ENCODE measurements around the gene RAET1G.

DNA sequence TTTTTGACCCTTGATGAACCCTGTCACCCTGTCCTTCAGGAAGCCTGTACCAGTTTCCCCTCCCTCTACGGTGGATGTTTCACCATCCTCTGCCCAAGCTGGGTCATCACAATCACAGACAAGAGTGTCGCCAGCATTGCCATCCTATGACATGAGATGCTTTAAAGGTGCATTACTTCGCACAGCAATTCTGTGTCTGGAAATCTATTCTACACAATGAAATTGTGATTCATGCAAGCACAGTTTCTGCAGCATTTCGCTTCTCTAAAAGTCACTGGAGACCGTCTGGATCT is 16.4 kb upstream of the RAET1G start:
- TF ChIP-seq, protein P1, sequence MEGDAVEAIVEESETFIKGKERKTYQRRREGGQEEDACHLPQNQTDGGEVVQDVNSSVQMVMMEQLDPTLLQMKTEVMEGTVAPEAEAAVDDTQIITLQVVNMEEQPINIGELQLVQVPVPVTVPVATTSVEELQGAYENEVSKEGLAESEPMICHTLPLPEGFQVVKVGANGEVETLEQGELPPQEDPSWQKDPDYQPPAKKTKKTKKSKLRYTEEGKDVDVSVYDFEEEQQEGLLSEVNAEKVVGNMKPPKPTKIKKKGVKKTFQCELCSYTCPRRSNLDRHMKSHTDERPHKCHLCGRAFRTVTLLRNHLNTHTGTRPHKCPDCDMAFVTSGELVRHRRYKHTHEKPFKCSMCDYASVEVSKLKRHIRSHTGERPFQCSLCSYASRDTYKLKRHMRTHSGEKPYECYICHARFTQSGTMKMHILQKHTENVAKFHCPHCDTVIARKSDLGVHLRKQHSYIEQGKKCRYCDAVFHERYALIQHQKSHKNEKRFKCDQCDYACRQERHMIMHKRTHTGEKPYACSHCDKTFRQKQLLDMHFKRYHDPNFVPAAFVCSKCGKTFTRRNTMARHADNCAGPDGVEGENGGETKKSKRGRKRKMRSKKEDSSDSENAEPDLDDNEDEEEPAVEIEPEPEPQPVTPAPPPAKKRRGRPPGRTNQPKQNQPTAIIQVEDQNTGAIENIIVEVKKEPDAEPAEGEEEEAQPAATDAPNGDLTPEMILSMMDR (IDR thresholded peaks at IDR 0.05; ENCODE audit: low read length) = no peak
- no peak for TF ChIP-seq EZH2 (optimal IDR thresholded peaks at IDR 0.05; ENCODE audit: low read depth, low read length)
- no peak for TF ChIP-seq EZH2phosphoT487 (IDR thresholded peaks at IDR 0.05; ENCODE audit: low read length)

All from MM.1S (cell line).